HEK293 (cell line): ENCODE results near the gene VSTM2B.

Source experiments
- CTCF ChIP-seq: fragments of 450-650 bp; formaldehyde crosslinking; IDR thresholded peaks from 2 replicates; pipeline ENCODE4 v1.5.1; 2016; ENCODE audit warnings: missing biosample characterization, missing genetic modification characterization
- KLF1 ChIP-seq: fragments of 450-650 bp; formaldehyde crosslinking; IDR thresholded peaks from 2 replicates; pipeline ENCODE4 v1.5.1; 2016; ENCODE audit warnings: missing biosample characterization, missing genetic modification characterization
- ZBTB7A ChIP-seq: fragments of 450-650 bp; formaldehyde crosslinking; IDR thresholded peaks from 2 replicates; pipeline ENCODE4 v1.5.1; 2016; ENCODE audit warnings: low read depth, missing biosample characterization, missing genetic modification characterization
- ZNF18 ChIP-seq: fragments of 450-650 bp; formaldehyde crosslinking; IDR thresholded peaks from 2 replicates; pipeline ENCODE4 v1.5.1; 2016; ENCODE audit warnings: missing biosample characterization, missing genetic modification characterization
- ZNF521 ChIP-seq: fragments of 450-650 bp; formaldehyde crosslinking; IDR thresholded peaks from 2 replicates; pipeline ENCODE4 v1.5.1; 2017; ENCODE audit warnings: missing biosample characterization, mild to moderate bottlenecking, missing genetic modification characterization

- TF ChIP-seq KLF1 (no peak), ZBTB7A (no peak), ZNF521 (no peak), ZNF18 (tag by site-specific recombination) (no peak), CTCF (tag by site-specific recombination) (no peak)
Observed at GRCh38 chr19:29512748-29513147, 13.0 kb upstream of the VSTM2B start.
